Activated T-cell treated with anti-CD3 and anti-CD28 coated beads for 24 hours (primary cell): Measurements from ENCODE around the gene GRM4.

Source experiments
- DNase-seq: peaks from one replicate; pipeline ENCODE4 v3.0.0-alpha.2; 2020; ENCODE audit warnings: low read depth

The GRM4 gene

GRCh38 chr6:33977606-33978411, 168.1 kb downstream of the GRM4 start:
- no peak for DNase-seq

GRCh38 chr6:33976437-33977360, 169.2 kb downstream of the GRM4 start:
- DNase-seq: no peak

DNA sequence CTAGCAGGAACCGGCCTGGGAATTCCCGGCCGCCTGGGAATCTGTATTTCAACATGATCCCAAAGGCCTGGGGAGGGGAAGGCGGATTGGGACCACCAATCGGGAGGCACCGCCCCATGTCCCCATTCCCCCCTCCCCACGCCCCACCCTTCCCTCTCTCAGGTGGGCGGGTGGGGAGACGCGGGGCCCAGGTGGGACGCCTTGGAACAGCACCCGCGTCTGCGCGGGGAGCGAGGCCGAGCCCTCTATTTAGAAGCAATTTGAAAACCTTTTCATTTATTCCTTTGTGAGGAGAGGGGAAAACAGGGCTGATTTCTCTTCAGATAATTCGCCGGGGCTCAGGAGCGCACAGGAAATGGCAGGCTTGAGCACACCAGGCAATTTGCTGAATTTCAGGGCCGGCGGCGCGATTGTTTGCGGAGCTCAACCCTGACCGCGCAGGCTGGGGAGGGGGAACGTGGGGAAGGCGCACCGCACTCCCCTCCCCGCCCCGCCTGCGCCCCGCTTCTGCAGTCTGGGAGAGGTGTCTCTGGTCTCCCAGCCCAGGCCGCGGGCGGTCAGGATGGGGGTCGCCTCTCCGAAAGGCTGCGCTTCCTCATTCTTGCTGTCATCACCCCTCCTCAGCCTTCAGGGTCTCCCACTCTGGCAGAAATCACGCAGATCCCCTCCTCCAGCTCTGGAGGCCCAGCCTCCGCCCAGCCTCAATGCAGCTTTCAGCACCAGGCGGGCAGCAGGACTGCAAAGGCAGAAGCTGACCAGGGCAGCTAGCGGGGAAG, 170.0 kb downstream of the GRM4 start:
- no peak for DNase-seq

GRCh38 chr6:33974471-33974870, 171.4 kb downstream of the GRM4 start:
- no peak for DNase-seq

DNA sequence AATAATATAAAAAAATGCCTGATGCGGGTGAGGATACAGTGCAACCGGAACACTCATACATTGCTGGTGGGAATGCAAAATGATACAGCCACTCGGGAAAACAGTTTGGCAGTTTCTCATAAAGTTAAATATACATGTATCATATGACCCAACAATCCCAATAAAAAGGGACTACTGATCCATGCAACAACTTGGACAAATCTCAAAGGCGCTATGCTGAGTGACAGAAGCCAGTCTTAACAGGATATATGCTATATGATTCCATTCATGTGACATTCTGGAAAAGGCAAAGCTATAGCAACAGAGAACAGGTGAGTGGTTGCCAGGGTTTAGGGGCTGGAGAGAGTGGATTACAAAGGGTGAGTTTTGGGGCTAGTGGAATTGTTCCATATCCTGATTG, 171.9 kb downstream of the GRM4 start:
- DNase-seq: no peak

DNA sequence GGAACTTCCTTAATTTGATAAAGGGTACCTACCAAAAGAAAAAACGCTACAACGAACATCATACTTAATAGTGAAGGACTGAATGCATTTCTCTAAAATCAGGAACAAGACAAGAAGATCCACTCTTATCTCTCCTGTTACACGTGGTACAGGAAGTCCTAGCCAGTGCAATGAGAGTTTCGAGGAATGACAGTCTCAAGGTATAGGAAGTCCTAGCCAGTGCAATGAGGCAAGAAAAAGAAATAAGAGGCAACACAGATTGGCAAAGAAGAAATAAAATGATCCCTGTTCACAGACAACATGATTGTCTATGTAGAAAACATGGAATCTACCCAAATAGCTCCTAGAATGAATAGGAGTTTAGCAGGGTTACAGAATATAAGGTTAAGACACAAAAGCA, 174.3 kb downstream of the GRM4 start:
- DNase-seq: no peak
